Activated T-cell treated with anti-CD3 and anti-CD28 coated beads, Interleukin-2, amount 50 U/mL, for 4 hours (primary cell): ENCODE data around the gene PHETA1. TPM values are rescaled to one million over a fixed set of nuclear protein-coding genes. Genes with fewer than 3 reads are reported as not detected.
"Not testable (repeated sequence)": the region's sequence is repeated elsewhere in the genome, so short reads cannot be mapped to it uniquely, and the experiment has no call there.

ENCODE experiments used
- ATAC-seq, 2 donors: fragments of 200-7000 bp; cut with Tn5 transposase; one replicate each; pipeline ENCODE4 v1.10.0; 2021
- DNase-seq: peaks from one replicate; pipeline ENCODE4 v3.0.0-alpha.2; 2020
- H3K27me3 Mint-ChIP-seq: one replicate; pipeline ENCODE4 v1.8.0; 2021; ENCODE audit warnings: low read depth, mixed read lengths
- H3K36me3 Mint-ChIP-seq: one replicate; pipeline ENCODE4 v1.8.0; 2022; ENCODE audit warnings: mixed read lengths; ENCODE audit not compliant: insufficient read depth
- H3K4me1 Mint-ChIP-seq: one replicate; pipeline ENCODE4 v1.8.0; 2021; ENCODE audit warnings: low read depth, mixed read lengths
- H3K4me3 Mint-ChIP-seq: one replicate; pipeline ENCODE4 v1.8.0; 2021; ENCODE audit warnings: mild to moderate bottlenecking, moderate library complexity, mixed read lengths
- H3K9me3 Mint-ChIP-seq: one replicate; pipeline ENCODE4 v1.8.0; 2021; ENCODE audit warnings: mixed read lengths
- total RNA-seq, 3 donors: library from RNA; stranded (reverse); gene quantifications; one replicate each; pipeline ENCODE4 v1.2.1, GENCODE V29; 2021

Gene PHETA1
- total RNA-seq, 3 donors from 2014 or later, result 1.3 to 3.3 (median 1.8) TPM

- H3K27me3 Mint-ChIP-seq, DNase-seq, ATAC-seq, H3K9me3 Mint-ChIP-seq, H3K36me3 Mint-ChIP-seq, H3K4me3 Mint-ChIP-seq: not testable (repeated sequence)
- H3K4me1 Mint-ChIP-seq, result peaks cover 22% of the 10 kb centered on the region
Measured at GRCh38 chr12:111396271-111396670, 27.4 kb upstream of the PHETA1 start.

GRCh38 chr12:111395336-111396187 is 26.7 kb upstream of the PHETA1 start:
- Mint-ChIP-seq H3K4me1 (peaks cover 22% of the 10 kb centered on the region), H3K4me3 (no peak overlapping the region), H3K36me3 (no peaks in the 10 kb centered on the region), H3K9me3 (no peaks in the 10 kb centered on the region), H3K27me3 (peaks cover 2% of the 10 kb centered on the region)
- no peak for DNase-seq
- ATAC-seq, result no peak

GRCh38 chr12:111394480-111394879 is 25.6 kb upstream of the PHETA1 start:
- Mint-ChIP-seq H3K9me3 (no peaks in the 10 kb centered on the region), H3K36me3 (no peaks in the 10 kb centered on the region), H3K4me1 (peaks cover 15% of the 10 kb centered on the region), H3K27me3 (peaks cover 2% of the 10 kb centered on the region), H3K4me3 (no peak overlapping the region)
- DNase-seq (no peak), ATAC-seq (no peak)

GRCh38 chr12:111393700-111394300 is 24.9 kb upstream of the PHETA1 start:
- DNase-seq (no peak), ATAC-seq (no peak)
- peaks cover 9% of the 10 kb centered on the region for H3K4me1 Mint-ChIP-seq
- no peak overlapping the region for H3K4me3 Mint-ChIP-seq
- no peaks in the 10 kb centered on the region for H3K9me3 Mint-ChIP-seq
- no peaks in the 10 kb centered on the region for H3K36me3 Mint-ChIP-seq
- H3K27me3 Mint-ChIP-seq, result peaks cover 2% of the 10 kb centered on the region

- Mint-ChIP-seq H3K36me3 (no peaks in the 10 kb centered on the region), H3K9me3 (no peaks in the 10 kb centered on the region), H3K27me3 (peaks cover 2% of the 10 kb centered on the region), H3K4me1 (no peaks in the 10 kb centered on the region), H3K4me3 (no peak overlapping the region)
- DNase-seq (no peak), ATAC-seq (no peak)
Measured at GRCh38 chr12:111390910-111391309, 22.0 kb upstream of the PHETA1 start.

- Mint-ChIP-seq H3K4me1 (peaks cover under 1% of the 10 kb centered on the region), H3K36me3 (no peaks in the 10 kb centered on the region), H3K4me3 (no peak overlapping the region), H3K9me3 (no peaks in the 10 kb centered on the region), H3K27me3 (peaks cover 2% of the 10 kb centered on the region)
- no peak for DNase-seq
- no peak for ATAC-seq
Measured at GRCh38 chr12:111389635-111390034, 20.7 kb upstream of the PHETA1 start.

- Mint-ChIP-seq H3K4me3 (no peak overlapping the region), H3K4me1 (peaks cover 2% of the 10 kb centered on the region), H3K27me3 (no peaks in the 10 kb centered on the region), H3K9me3 (no peaks in the 10 kb centered on the region), H3K36me3 (no peaks in the 10 kb centered on the region)
- DNase-seq, result no peak
- ATAC-seq, result no peak
Measured at GRCh38 chr12:111387747-111388323, 18.9 kb upstream of the PHETA1 start.

- Mint-ChIP-seq H3K4me3 (no peak overlapping the region), H3K27me3 (no peaks in the 10 kb centered on the region), H3K9me3 (no peaks in the 10 kb centered on the region), H3K36me3 (no peaks in the 10 kb centered on the region), H3K4me1 (peaks cover 2% of the 10 kb centered on the region)
- ATAC-seq (no peak), DNase-seq (no peak)
Measured at GRCh38 chr12:111386885-111387284, 18.0 kb upstream of the PHETA1 start.

- Mint-ChIP-seq H3K4me1 (peaks cover 2% of the 10 kb centered on the region), H3K27me3 (peaks cover 2% of the 10 kb centered on the region), H3K4me3 (no peak overlapping the region), H3K36me3 (no peaks in the 10 kb centered on the region), H3K9me3 (no peaks in the 10 kb centered on the region)
- no peak for ATAC-seq
- DNase-seq, result no peak
Measured at GRCh38 chr12:111384596-111384995, 15.7 kb upstream of the PHETA1 start.

- peaks cover 2% of the 10 kb centered on the region for H3K4me1 Mint-ChIP-seq
- peaks cover 4% of the 10 kb centered on the region for H3K27me3 Mint-ChIP-seq
- no peaks in the 10 kb centered on the region for H3K9me3 Mint-ChIP-seq
- no peak for DNase-seq
- H3K4me3 Mint-ChIP-seq, result no peak overlapping the region
- no peak for ATAC-seq
- H3K36me3 Mint-ChIP-seq, result no peaks in the 10 kb centered on the region
Measured at GRCh38 chr12:111379942-111380554, 11.2 kb upstream of the PHETA1 start.

GRCh38 chr12:111377440-111377839 is 8.5 kb upstream of the PHETA1 start:
- no peaks in the 10 kb centered on the region for H3K4me1 Mint-ChIP-seq
- ATAC-seq, result no peak
- no peaks in the 10 kb centered on the region for H3K36me3 Mint-ChIP-seq
- H3K27me3 Mint-ChIP-seq, result peaks cover 6% of the 10 kb centered on the region
- no peak overlapping the region for H3K4me3 Mint-ChIP-seq
- H3K9me3 Mint-ChIP-seq, result no peaks in the 10 kb centered on the region
- no peak for DNase-seq

GRCh38 chr12:111373231-111373630 is 4.3 kb upstream of the PHETA1 start:
- not testable (repeated sequence) for H3K9me3 Mint-ChIP-seq, H3K27me3 Mint-ChIP-seq, H3K36me3 Mint-ChIP-seq, H3K4me3 Mint-ChIP-seq, DNase-seq, ATAC-seq, H3K4me1 Mint-ChIP-seq

GRCh38 chr12:111369496-111370220 is 763 bp upstream of the PHETA1 start:
- H3K4me1 Mint-ChIP-seq, result peaks cover 22% of the 10 kb centered on the region
- ATAC-seq, result no peak

GRCh38 chr12:111368291-111368787 is 556 bp downstream of the PHETA1 start:
- Mint-ChIP-seq H3K4me3 (peak overlapping the region; percentile 70), H3K27me3 (no peaks in the 10 kb centered on the region), H3K9me3 (no peaks in the 10 kb centered on the region), H3K4me1 (peaks cover 22% of the 10 kb centered on the region), H3K36me3 (peaks cover 3% of the 10 kb centered on the region)
- ATAC-seq, result peak; percentile 33 to 41
- DNase-seq, result no peak

More at GRCh38 chr12:111369496-111370220, 763 bp upstream of the PHETA1 start:
- Mint-ChIP-seq H3K4me3 (peak overlapping the region; percentile 80), H3K9me3 (no peaks in the 10 kb centered on the region), H3K27me3 (peaks cover 2% of the 10 kb centered on the region), H3K36me3 (peaks cover 3% of the 10 kb centered on the region)
- no peak for DNase-seq
